SK-N-SH (cell line): Measurements from ENCODE around the gene PLXNA4.

Source experiments
- ELF1 ChIP-seq: IDR thresholded peaks from 2 replicates; pipeline ENCODE4 v1.4.0; 2012
- NRF1 ChIP-seq: IDR thresholded peaks from 2 replicates; pipeline ENCODE4 v1.6.1; 2012; ENCODE audit warnings: low read depth, mild to moderate bottlenecking, low read length
- RAD21 ChIP-seq: IDR thresholded peaks from 2 replicates; pipeline ENCODE4 v1.6.1; 2012; ENCODE audit warnings: mild to moderate bottlenecking, low read length
- SMC3 ChIP-seq: IDR thresholded peaks from 2 replicates; pipeline ENCODE4 v1.6.1; 2012; ENCODE audit warnings: low read depth, low read length, improper control_type of control experiment
- TEAD4 ChIP-seq: IDR thresholded peaks from 2 replicates; pipeline ENCODE4 v1.4.0; 2012; ENCODE audit warnings: mild to moderate bottlenecking, borderline replicate concordance; ENCODE audit not compliant: insufficient read depth
- YY1 ChIP-seq: IDR thresholded peaks from 2 replicates; pipeline ENCODE4 v1.4.0; 2012; ENCODE audit warnings: low read depth, mild to moderate bottlenecking
- TF ChIP-seq, protein P1 (sequence below): fragments of 200-600 bp; sonication (generic); IDR thresholded peaks from 2 replicates; pipeline ENCODE4 v1.6.1; 2017; ENCODE audit warnings: antibody characterized with exemption, mild to moderate bottlenecking, moderate library complexity
- TF ChIP-seq, protein P2 (sequence below): IDR thresholded peaks from 2 replicates; pipeline ENCODE4 v1.4.0; 2012; ENCODE audit warnings: low read depth
- TF ChIP-seq, protein P3 (sequence below): IDR thresholded peaks from 2 replicates; pipeline ENCODE4 v1.6.1; 2012; ENCODE audit warnings: mild to moderate bottlenecking, low read depth, low read length, moderate library complexity

DNA sequence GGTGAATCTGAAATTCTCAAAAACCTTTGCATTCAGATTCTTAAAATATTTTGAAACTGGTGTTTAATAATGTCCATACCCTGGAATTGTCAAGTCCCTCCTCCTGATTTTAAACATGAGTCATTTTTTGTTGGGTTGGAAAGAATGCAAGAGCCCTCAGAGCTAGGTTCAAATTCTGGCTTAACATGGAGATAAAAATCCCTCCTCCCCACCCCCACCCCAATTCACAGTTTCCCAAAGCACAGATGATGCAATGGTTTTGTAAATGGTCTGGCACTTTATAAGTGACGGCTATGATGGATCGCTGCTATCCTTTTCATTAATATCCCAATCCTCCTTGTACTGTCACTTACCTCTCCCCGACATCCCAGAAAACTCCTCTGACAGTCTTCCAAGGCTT, 332.8 kb downstream of the PLXNA4 start:
- TF ChIP-seq YY1, result no peak
- TF ChIP-seq, protein P1, sequence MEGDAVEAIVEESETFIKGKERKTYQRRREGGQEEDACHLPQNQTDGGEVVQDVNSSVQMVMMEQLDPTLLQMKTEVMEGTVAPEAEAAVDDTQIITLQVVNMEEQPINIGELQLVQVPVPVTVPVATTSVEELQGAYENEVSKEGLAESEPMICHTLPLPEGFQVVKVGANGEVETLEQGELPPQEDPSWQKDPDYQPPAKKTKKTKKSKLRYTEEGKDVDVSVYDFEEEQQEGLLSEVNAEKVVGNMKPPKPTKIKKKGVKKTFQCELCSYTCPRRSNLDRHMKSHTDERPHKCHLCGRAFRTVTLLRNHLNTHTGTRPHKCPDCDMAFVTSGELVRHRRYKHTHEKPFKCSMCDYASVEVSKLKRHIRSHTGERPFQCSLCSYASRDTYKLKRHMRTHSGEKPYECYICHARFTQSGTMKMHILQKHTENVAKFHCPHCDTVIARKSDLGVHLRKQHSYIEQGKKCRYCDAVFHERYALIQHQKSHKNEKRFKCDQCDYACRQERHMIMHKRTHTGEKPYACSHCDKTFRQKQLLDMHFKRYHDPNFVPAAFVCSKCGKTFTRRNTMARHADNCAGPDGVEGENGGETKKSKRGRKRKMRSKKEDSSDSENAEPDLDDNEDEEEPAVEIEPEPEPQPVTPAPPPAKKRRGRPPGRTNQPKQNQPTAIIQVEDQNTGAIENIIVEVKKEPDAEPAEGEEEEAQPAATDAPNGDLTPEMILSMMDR, result no peak
- no peak for TF ChIP-seq ELF1
- TF ChIP-seq, protein P2, sequence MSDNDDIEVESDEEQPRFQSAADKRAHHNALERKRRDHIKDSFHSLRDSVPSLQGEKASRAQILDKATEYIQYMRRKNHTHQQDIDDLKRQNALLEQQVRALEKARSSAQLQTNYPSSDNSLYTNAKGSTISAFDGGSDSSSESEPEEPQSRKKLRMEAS, result no peak
- TF ChIP-seq, protein P3, sequence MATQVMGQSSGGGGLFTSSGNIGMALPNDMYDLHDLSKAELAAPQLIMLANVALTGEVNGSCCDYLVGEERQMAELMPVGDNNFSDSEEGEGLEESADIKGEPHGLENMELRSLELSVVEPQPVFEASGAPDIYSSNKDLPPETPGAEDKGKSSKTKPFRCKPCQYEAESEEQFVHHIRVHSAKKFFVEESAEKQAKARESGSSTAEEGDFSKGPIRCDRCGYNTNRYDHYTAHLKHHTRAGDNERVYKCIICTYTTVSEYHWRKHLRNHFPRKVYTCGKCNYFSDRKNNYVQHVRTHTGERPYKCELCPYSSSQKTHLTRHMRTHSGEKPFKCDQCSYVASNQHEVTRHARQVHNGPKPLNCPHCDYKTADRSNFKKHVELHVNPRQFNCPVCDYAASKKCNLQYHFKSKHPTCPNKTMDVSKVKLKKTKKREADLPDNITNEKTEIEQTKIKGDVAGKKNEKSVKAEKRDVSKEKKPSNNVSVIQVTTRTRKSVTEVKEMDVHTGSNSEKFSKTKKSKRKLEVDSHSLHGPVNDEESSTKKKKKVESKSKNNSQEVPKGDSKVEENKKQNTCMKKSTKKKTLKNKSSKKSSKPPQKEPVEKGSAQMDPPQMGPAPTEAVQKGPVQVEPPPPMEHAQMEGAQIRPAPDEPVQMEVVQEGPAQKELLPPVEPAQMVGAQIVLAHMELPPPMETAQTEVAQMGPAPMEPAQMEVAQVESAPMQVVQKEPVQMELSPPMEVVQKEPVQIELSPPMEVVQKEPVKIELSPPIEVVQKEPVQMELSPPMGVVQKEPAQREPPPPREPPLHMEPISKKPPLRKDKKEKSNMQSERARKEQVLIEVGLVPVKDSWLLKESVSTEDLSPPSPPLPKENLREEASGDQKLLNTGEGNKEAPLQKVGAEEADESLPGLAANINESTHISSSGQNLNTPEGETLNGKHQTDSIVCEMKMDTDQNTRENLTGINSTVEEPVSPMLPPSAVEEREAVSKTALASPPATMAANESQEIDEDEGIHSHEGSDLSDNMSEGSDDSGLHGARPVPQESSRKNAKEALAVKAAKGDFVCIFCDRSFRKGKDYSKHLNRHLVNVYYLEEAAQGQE, result no peak
- no peak for TF ChIP-seq TEAD4
- TF ChIP-seq NRF1, result no peak
- no peak for TF ChIP-seq SMC3
- TF ChIP-seq RAD21, result no peak
